CD4-positive, alpha-beta T cell treated with Interleukin-6 at 100 ng/mL for 8 hours (primary cell): Measurements from ENCODE around the gene SLC2A13.

Experiments
- DNase-seq: peaks from one replicate; pipeline ENCODE4 v3.0.0-alpha.2; 2020; ENCODE audit warnings: mixed read lengths, low spot score

Gene SLC2A13

DNA sequence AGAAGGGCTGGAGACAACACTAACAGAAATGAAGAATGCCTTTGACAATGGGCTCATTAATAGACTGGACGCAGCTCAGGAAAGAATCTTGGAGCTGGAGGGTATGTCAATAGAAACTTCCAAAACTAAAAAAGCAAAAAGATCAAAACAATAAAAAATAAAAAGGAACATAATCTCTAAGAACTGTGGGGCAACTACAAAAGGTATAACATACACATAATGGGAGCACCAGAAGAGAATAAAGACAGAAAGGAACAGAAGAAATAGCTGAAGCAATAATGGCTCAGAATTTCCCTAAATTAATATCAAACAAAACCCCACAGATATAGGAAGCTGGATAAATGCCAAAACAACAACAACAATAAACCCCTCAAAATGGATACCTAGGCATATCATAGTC, 362.2 kb downstream of the SLC2A13 start:
- no peak for DNase-seq

DNA sequence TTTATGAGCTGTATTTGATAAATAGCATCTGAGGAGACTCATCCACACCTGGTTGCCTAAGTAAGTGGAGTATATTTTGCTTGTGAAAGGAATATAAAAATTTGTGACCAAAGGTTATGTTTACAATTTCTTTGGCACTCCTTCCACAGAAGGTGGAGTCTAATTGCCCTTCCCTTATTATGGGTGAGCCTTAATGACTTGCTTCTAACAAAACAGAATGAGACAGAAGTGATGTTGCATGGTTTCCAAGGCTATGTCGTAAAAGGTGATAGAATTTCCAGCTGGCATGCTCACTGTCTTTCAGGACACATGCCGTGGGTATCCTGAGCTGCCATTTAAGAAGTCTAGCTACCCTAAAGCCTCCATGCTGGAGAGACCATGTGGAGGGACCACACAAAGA, 369.5 kb downstream of the SLC2A13 start:
- DNase-seq: no peak

DNA sequence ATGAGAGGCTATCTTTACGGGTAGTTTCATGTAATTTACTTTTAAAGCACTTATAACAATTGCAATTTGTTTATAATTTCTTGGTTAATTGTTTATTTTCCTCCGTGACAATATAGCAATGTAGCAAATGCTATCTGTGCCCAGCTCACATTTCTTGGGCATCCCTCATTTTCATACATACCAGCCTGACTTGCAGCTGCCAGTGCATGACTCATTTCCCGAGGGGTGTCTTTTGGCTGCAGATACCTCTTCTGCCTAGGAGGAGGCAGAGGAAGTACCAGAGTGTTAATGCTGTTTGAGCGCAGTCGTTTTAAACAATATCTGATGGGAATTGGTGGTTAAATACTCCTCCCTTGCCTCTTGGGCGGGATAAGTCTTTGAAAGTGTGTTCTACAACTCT, 382.1 kb downstream of the SLC2A13 start:
- peak; percentile 2 for DNase-seq

DNA sequence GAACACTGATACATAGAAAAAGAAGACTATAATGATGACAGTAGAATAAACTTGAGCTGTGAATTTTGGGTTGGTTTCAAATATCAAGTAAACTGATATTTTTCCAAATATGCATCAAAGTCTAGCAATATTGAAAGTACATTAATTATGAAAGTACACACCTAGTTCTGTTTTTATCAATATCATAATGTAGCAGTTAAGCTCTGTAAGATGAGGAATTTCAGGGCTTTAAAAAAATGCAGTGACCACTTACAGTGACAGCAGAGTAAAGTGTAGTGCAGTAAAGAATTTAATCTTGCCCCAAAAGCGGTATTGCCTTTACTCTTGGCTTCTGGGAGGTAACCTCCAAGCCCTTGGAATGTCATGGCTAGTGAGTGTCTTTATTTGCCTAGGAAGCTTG, 383.4 kb downstream of the SLC2A13 start:
- DNase-seq: no peak

DNA sequence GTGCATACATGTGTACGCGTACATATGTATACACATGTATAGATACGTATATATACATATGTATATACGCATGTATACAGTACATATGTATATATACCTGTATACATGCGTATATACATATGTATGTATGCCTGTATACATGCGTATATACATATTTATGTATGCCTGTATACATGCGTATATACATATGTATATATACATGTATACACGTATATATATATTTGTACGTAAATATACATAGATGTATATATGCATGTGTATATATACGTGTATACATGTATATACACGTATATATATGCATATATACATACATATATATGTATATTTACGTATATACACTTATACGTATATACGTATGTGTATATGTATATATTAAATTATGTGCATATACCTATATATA, 392.3 kb downstream of the SLC2A13 start:
- no peak for DNase-seq

DNA sequence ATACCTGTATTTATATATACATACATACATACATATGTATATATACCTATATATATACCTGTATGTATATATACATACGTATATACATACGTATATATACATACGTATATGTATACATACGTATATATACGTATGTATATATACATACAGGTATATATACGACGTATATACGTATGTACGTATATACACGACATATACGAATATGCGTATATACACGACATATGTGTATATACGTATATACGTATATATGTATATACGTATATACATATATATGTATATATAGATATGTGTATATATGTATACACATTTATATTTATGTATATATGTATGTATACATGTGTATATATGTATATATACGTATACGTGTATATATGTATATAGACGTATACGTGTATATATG, 393.5 kb downstream of the SLC2A13 start:
- DNase-seq: no peak
